GM21515 (cell line): ENCODE data around the gene EXOC6B.
A peak's percentile ranks its signal among the peaks of the same experiment; 100 is the strongest.
"Not testable (repeated sequence)": the region's sequence is repeated elsewhere in the genome, so short reads cannot be mapped to it uniquely, and the experiment has no call there.

Experiments
- ATAC-seq: cut with Tn5 transposase; IDR thresholded peaks from one replicate; pipeline ENCODE4 v1.9.1; 2021; ENCODE audit not compliant: unreplicated experiment

The EXOC6B gene

DNA sequence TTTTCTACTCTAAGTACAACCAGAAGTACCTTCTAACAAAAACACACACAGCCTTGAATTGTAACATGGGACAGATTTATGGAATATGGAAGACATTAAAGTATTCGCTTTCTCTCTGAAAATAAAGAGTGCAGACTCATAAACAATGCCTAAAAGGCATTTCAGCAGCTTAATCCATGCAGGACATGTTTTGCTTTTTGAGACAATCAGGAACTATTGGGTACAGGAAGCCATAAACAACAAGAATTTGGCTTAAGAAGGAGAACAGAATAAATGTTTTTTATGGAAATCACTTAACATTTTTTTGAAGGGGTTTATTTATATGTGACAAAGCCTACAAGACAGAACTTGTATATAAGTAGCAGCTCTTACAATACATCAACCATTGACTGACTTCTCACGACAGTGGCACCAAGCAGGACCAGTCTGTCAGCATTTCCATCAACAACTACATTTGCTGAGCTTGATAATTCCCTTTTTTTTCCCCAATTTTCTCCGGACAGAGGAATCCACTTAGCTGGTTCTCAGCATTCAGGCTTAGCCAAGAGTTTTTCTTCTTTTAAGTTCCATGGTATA lies 140.1 kb downstream of the EXOC6B start:
- ATAC-seq, result no peak

DNA sequence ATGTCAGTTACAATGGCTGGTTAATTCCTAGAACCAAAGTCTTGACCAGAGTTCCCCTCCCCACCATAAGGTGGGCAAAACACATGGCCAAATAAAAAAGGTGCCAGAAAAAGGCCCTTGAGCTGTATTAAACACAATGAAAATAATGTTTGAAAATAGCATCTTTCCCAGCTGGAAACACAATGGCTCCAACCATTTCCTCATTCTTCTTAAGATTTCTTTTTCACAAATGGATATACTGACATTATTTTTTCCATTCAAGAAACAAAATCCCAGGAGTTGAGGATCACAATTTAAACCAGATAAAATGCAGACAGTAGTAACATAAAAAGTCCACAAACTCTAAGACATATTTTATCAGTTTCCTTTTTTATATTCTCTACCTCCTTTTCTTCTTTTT lies 143.8 kb downstream of the EXOC6B start:
- no peak for ATAC-seq

DNA sequence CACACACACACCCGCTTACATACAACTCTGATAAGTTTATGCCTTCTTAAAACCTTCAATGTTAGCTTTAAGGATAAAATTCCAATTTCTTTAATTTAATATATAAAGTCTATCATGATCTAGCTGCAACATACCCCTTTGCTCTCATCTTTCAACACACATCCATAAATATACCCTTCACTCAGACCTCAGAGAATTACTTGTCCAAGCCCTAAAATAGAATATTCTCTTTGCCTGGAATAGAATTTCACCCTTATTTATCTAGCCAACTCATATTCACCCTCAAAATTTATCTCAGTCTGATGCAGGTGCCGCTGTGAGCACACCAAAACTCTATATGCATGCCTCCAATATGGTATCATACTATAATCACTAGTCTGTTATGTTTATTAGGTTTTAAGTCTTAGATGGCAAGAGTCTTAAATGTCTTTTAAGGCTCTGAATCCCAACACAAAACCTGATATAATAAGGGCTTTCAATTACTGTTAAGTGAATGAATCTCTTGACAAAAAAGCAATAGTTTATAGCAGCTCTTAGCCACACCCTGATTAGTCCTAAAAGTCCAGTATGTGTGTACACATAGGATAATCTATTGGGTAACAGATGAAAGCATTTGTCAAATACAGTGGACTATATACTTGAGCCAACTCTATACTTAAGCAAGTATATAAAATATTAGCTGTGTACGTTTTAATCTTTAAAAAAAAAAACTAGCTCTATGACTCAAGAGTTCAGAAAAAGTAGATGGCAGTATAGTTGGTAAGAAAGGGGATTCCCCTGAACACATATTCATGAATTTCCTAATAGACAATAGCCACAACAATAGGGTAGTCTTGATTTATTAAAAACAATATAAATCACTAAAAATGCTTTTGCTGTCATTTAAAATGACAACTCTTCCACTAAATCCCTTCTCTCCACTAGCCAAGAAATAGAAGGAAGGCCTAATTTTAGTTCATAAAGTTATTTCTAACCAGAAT lies 144.5 kb downstream of the EXOC6B start:
- no peak for ATAC-seq

DNA sequence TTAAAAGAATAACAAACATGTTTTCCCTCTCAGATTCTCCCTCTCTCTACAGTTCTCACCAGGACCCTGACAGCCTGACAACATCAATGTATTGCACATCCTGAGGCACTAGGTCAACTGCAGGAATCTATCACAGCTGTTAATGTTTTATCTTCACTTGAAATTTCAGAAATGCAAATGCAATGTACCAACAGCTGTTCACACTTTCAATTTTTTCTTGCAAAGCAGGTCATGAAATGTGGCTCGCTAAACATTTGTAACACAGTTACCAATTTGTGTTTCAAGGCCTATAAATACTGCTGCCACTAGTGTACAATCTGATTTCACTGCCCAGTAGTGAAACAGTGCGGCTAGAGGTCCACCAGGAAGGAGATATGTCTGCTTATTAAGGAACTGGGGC lies 147.8 kb downstream of the EXOC6B start:
- ATAC-seq, result peak; percentile 55

DNA sequence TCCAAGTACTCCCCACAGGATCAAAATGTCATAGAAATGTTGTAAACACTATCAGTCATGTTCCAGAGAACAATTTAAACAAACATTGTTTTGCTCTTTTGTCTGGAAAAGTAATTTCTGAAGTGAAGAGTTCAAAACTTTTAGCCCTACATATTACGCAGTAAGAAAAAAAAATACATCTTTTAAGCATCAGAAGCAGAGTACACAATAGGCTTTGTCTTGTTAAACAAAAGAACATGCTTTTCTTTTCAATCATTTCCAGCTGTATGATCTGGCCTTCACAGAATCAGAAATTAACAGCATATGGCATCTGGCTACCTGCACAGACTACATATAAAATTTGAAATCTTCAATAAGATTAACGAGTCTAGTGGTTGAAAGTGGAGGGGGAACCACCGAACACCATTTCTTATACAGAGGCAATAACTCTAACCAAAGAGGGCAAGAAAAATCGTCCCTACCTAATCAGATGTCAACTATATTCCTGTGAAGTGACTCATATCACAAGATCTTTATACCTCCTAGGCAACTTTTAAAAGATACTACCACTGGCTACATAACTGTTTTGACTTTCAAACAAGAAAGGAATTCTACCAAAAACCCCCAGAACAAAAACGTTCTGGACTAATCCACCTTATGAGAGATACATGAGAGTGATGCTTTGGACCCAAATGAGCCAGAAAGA lies 149.3 kb downstream of the EXOC6B start:
- no peak for ATAC-seq

DNA sequence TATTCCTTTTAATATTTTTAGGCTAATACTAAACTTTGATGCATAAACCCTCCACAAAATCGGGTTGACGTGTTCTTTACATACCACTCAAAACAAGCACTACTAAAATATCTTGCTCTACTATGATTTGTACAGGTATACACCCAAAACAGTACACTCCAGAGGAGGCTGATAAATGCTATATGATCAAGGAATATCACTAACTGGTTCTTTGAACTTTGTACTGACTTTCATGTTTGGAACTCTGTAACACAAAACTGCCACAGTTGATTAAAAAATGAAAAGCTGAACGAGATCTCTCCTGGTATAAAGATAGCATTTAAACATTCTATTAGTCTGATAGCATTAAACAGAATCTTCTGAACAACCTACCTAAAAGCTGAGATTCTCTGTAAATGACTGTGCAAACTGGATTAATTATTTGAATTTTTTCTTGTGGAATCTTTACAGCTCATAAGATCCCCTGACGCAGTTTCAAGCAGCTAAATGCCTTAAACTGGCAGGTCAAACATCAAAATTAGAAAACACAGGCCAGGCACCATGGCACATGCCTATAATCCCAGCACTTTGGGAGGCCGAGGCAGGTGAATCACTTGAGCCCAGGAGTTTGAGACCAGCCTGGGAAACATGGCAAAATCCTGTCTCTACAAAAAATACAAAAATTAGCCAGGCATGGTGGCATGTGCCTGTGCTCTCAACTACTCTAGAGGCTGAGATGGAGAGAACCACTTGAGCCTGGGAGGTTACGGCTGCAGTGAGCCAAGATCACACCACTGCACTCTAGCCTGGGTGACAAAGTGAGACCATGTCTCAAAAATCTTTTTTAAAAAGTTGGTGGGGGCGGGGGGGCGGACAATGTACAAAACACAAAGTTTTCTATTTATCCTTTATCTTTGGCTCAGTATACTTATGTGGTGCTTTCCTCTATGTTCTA lies 150.6 kb downstream of the EXOC6B start:
- ATAC-seq, result no peak

DNA sequence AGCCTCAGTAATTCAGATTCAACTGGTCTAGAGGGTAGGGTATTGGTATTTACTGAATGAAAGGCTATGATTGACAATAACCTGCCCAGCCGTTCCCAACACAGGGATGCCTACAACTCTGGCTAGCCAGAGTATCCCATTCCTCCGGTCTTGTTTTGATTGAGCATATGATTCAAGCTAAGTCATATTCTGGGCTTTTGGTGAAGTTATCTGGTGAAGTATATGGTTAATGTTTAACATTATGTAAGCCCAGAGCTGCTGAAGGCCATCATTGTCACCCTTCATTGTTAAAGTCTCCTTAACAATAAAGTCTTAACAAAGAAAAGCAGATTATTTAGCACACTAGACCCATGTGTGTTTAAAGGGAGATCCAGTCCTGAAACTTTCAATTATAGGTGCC lies 152.6 kb downstream of the EXOC6B start:
- ATAC-seq, result no peak

DNA sequence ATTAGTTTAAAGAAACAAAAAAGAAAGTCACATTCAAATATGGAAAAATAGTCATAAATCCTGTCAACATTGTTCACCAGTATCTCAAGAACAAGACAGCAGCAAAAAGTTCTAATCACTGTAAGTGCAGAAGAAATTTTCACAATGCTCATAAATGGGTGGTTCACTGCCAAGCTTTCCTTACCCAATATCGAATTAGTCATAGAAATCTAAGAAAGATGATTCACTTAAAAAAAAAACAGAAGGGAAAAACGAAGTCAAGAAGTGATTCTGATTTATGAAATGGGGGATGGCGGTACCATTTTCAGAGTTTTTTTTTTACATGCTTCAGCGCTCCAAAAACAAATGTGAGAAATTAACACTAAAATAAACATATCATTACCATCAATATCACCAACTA lies 156.7 kb downstream of the EXOC6B start:
- no peak for ATAC-seq

DNA sequence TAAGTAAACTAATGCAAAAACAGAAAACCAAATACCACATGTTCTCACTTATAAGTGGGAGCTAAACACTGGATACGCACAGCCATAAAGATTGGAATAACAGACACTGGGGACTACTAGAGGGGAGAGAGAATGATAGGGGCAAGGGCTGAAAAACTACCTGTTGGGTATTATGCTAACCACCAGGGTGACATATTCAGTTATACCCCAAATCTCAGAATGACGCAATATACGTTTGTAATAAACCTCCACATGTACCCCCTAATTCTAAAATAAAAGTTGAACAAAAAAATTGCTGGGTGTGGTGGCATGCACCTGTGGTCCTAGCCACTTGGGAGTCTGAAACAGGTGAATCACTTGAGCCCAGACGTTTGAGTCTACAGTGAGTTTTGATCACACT lies 157.2 kb downstream of the EXOC6B start:
- ATAC-seq, result no peak

DNA sequence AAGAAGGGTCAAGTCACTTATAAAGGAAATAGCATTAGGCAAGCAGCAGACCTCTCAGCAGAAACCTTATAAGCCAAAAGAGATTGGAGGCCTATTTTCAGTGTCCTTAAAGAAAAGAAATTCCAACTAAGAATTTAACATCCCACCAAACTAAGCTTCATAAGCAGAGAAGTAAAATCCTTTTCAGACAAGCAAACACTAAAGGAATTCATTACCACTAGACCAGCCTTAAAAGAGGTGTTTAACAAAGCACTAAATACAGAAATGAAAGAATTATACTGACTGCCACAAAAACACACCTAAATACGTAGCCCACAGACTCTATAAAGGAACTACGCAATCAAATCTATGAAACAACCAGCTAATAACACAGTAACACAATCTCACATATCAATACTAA lies 160.4 kb downstream of the EXOC6B start:
- ATAC-seq, result no peak

DNA sequence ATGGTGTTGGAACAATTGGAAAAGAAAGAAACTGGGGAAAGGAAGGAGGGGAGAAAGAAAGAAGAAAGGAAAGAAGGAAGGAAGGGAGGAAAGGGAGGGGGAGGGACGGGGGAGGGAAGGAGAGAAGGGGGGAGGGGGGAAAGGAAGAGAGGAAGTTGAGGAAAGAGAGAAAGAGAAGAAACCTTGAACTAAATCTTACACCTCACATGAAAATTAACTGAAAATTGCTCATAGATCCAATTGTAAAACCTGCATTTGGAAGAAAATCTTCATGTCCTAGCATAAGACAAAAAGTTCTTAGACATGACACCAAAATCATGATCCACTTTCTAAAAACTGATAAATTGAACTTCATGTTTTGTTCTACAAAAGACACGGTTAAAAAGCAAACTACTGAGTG lies 163.8 kb downstream of the EXOC6B start:
- no peak for ATAC-seq

DNA sequence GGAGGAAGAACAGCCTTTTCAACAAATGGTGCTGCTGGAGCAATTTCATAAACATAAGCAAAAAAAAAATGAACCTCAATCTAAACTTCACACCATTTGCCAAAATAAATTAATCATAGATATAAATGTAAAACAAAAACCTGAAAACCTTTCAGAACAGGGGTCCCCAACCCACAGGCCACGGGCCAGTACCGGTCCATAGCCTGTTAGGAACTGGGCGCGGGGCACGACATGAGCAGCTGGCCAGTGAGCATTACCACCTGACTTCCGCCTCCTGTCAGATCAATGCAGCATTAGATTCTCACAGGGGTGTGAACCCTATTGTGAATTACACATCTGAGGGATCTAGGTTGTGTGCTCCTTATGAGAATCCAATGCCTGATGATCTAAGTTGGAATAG lies 176.0 kb downstream of the EXOC6B start:
- no peak for ATAC-seq

DNA sequence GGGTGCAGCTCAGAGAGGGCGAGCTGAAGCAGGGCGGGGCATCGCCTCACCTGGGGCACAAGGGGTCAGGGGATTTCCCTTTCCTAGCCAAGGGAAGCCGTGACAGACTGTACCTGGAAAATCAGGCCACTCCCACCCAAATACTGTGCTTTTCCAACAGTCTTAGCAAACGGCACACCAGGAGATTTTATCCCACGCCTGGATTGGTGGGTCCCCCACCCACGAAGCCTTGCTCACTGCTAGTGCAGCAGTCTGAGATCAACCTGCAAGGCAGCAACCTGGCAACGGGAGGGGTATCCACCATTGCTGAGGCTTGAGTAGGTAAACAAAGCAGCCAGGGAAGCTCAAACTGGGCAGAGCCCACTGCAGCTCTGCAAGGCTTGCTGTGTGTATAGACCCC lies 184.6 kb downstream of the EXOC6B start:
- ATAC-seq, result not testable (repeated sequence)

DNA sequence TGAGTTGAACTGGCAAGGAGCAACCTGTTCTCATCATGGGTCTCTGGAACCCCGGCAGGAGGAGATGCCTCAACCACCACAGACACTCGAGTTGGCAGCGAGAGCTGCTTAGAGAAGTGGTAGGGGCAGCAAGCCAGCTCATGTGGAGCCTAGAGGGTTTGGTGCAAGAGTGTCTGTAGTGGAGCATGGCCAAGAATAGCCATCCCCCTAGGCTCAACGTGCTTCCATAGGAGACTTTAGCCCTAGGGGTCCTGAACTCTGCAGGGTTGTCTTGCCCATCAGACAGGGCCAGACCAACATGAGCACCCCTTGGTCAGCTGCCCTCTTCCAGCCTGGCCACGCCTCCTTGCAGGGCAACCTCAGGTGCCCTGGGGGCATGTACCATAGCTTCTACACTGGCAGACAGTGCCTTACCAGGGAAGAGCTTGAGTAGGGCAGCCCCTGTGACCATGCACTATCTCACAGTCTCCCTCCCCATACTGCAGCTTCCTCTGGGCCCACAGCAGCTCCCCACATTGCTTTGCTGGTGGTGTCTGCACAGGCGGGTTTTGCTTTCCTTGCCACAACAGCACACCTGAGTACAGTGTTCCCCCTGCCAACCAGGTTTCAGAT lies 187.1 kb downstream of the EXOC6B start:
- no peak for ATAC-seq

DNA sequence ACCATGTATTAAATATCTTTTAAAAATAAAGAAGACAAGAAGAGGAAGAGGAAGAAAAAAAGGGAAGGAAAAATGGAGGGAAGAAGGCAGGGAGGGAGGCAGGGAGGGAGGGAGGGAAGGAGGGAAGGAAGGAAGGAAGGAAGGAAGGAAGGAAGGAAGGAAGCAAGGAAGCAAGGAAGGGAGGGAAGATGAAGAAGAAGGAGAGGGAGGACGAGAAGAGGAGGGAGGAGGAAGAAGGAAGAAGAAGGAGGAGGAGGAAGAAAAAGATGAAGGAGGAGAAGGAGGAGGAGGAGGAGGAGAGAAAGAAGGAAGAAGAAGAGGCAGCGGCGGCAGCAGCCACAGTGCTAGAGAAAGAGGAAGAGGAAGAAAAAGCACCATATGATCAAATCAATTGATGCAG lies 189.6 kb downstream of the EXOC6B start:
- no peak for ATAC-seq

DNA sequence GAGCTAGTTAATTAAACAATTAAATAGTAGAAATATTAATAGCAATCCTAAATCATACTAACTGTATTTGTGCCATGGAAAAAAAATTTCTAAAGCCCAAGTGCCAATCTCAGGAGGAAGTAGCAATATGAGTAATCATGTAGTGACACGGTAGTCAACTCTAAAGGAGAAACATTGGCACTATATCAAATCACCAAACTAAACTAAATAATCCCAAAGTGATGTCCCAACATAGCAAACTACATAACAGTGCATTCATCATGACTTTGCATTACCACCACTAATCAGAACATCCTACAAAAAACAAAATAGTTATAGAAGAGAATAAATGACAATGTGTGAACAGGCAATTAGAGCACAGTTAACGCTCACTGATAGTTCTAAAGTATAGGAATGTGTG lies 195.1 kb downstream of the EXOC6B start:
- no peak for ATAC-seq

DNA sequence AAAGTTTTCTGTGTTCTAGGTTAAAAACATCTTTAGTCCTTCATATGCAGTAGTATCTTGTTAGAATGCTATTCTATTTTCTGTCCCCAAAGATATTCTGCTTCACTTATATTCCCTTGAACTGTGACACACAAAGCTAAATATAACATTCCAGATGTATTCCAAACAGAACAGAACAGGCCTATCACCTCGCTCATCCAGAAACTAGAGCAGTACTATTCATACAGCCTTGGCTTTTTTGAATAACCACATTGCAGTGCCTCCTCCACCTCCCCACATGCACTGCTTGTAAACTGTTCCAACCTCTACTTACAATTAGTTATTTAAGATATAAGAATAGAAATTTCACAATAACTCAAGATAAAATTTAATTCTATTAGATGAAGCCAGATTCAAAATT lies 196.8 kb downstream of the EXOC6B start:
- no peak for ATAC-seq

DNA sequence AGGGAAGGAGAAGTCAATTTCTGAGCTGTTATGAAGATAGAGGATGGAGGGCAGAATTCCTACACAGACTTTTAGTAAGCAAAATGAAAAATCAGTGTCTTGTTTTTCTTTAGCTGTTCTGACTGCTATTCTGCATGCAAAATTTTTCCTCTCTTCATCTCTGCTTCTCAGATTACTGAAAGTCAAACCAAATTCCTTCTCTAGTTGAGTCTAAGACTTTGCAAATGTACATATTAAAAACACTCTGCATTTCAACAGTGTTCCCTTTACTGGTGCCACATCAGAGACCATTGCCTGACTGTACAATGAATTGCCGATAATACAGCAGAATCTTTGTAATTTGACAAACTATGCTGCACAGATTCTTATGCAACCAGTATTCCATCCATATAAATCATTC lies 198.8 kb downstream of the EXOC6B start:
- ATAC-seq, result no peak

DNA sequence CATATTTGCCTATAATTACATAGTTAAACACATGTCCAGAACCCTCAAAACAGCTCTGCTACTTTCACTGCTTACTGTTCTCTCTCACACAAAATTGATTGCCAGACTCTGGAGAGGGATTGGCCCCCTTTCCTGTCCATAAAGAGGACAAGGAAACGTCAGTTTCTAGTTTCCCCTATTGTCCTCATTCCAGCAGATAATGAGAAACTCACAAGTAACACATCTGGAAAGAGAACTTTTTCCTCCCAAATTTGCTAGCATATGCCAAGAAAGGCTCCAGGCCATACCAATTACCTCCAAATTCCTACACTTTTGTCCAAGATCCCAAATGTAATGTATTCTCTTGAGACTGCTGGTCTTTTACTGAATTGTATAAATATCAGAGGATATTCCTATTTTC lies 200.5 kb downstream of the EXOC6B start:
- no peak for ATAC-seq

DNA sequence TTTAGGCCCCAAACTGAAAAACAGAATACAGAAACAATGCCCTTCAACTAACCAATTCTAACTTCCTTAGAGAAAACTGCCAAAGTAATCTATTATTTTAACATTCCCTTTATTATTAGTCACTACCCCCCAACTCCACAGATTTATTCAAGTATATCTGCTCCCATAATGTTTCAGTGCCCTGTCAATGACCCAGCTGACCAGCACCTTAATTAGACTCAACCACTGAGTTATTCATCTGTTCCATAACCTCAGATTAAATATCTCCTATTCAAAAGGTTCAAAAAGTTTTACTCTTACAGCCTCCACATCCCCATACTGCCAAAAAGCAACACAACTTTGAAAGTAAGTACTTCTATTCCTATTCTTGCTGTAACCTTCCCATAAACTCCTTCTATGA lies 202.4 kb downstream of the EXOC6B start:
- ATAC-seq, result no peak

DNA sequence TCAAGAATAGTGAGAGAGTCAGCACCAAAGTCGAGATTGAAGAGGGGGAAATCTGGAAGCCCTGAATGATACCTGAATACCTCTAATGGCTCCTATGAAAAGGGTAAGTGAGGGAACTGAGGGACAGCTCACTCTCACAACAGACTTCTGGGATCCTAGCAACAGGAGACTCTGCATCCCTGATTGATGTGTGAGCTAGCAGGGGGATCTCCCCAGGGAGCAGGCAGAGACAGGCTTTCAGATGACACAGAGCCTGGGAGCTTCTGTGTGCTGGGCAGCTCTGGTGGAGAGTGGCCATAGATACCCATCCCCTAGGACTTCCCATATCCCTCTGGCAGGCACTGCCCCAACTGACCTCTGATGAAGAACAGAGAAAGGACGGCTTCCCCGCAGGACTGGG lies 206.2 kb downstream of the EXOC6B start:
- ATAC-seq, result no peak
